ENCODE measurements around the gene DVL1. TPM values are rescaled to one million over a fixed set of nuclear protein-coding genes. Genes with fewer than 3 reads are reported as not detected.
A peak's percentile ranks its signal among the peaks of the same experiment; 100 is the strongest.

Gene DVL1
- total RNA-seq, result 10 to 100 TPM; 35.5 to 37.4 TPM

DNA sequence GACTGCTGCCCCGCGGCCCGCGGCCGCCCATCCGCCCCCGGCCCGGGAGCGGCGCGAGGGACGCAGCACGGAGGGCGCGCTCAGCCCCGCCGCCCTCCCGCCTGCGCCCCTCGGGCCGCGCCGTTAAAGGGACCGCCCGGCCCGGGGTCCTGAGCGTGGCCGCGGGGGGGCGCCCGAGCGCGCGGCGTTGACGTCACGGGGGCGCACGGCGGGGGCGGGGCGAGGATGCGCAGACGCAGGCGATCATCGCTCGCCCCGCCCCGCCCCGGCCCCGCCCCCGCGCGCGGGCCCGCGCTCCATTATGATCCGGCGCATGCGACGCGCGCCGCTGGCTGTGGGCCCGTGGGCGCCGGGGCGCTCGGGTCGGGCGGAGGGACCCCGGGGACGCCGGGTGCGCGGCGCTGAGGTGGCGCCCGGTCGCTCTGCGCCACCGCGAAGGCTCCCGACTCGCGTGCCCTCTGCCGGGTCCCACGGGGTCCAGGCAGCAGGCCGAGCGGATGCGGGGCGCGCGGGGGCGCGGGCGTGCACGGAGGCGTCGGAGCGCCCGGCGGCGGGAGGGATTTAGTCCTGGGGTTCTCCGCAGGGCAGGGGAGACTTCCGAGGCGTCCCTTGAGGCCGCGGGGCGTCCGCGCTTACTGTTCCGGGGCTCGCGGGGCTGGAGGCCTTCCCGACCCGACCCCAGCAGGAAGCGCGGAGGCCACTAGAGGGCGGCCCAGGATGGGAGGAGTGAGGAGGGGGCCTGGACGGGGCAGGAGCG is at the start of gene DVL1:
TSS of gene DVL1 (minus strand) at position 163 of the 757 bp plus-strand sequence. CDS start 353 bp downstream, outside the sequence.
- Mint-ChIP-seq H3K27ac (peak within 1 kb of the TSS; percentile 38), H3K4me1 (peaks cover 8% of the 10 kb centered on the region), H3K36me3 (no peaks in the 10 kb centered on the region), H3K27me3 (peaks cover 23% of the 10 kb centered on the region), H3K9me3 (no peaks in the 10 kb centered on the region), H3K4me3 (peak within 1 kb of the TSS; percentile 75)
- POLR2A ChIA-PET, result interaction anchor here (1.5 kb wide), 1 partner anchor 44 kb away, joined by 3 read pairs; no protein-coding TSS in a partner anchor
- ATAC-seq (ENCODE audit: low read depth) (peak; percentile 76), DNase-seq (peak; percentile 90)

GRCh38 chr1:1398677-1399186 is 49.5 kb upstream of the DVL1 start:
- ATAC-seq (ENCODE audit: low read depth), result peak; percentile 5
- DNase-seq, result no peak
- POLR2A ChIA-PET, result interaction anchor here (0.6 to 2.8 kb wide), 19 partner anchors 8 to 251 kb away, joined by 3 to 45 read pairs (median 4); partner anchors contain the start of genes ATAD3A, AURKAIP1 and MRPL20
- peaks cover 28% of the 10 kb centered on the region for H3K4me1 Mint-ChIP-seq
- H3K27me3 Mint-ChIP-seq, result no peaks in the 10 kb centered on the region
- H3K36me3 Mint-ChIP-seq, result peaks cover 21% of the 10 kb centered on the region
- peak overlapping the region; percentile 89 for H3K4me3 Mint-ChIP-seq
- no peaks in the 10 kb centered on the region for H3K9me3 Mint-ChIP-seq
- peak overlapping the region; percentile 80 for H3K27ac Mint-ChIP-seq

DNA sequence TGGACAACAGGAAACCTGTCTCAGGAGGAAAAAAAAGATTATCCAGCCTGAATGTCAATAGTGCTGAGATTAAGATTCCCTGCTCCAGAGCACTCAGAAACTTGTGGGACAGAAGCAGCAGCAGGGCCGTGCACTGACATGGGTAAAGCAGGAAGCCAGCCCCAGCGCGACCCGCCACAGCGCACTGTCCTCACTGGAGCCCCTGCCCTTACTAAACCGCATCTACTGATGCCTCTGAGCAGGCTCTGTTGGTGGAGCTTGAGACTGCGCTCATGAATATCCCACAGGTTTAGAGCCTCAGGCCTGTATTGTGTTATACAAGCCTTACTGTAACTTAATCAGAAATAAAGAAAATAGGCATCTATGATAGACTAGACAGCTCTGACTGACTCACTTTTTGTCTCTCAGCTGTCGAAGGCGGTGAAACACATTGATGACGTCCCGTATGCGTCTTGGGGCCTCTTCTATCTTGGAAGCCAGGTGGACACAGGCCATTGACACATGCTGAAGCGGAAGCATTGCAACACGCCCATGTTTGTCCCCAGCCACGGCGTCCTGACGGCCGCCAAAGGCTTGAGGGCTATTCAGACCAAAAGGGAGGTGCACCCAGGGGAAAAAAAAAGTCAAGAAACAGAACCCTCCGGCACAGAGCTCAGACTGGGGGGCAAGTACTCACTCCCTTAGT is 48.8 kb upstream of the DVL1 start:
- peak overlapping the region; percentile 80 for H3K27ac Mint-ChIP-seq
- POLR2A ChIA-PET, result interaction anchor here (1.3 to 2.3 kb wide), 4 partner anchors 8 to 26 kb away, joined by 3 to 23 read pairs (median 7); partner anchors contain the start of genes AURKAIP1 and MRPL20
- peaks cover 24% of the 10 kb centered on the region for H3K4me1 Mint-ChIP-seq
- ATAC-seq (ENCODE audit: low read depth) (no peak), DNase-seq (no peak)
- H3K9me3 Mint-ChIP-seq, result no peaks in the 10 kb centered on the region
- H3K36me3 Mint-ChIP-seq, result peaks cover 20% of the 10 kb centered on the region
- peak overlapping the region; percentile 89 for H3K4me3 Mint-ChIP-seq
- H3K27me3 Mint-ChIP-seq, result no peaks in the 10 kb centered on the region

- no peak for ATAC-seq (ENCODE audit: low read depth)
- H3K4me1 Mint-ChIP-seq, result peaks cover 16% of the 10 kb centered on the region
- no peak overlapping the region for H3K4me3 Mint-ChIP-seq
- H3K27ac Mint-ChIP-seq, result peak overlapping the region; percentile 6
- no peak for DNase-seq
- no peaks in the 10 kb centered on the region for H3K9me3 Mint-ChIP-seq
- POLR2A ChIA-PET, result no interaction called here
- H3K36me3 Mint-ChIP-seq, result peaks cover 32% of the 10 kb centered on the region
- no peaks in the 10 kb centered on the region for H3K27me3 Mint-ChIP-seq
These were observed 45.9 kb upstream of the DVL1 start for GRCh38 chr1:1395166-1395565.

GRCh38 chr1:1394116-1394515 is 44.9 kb upstream of the DVL1 start:
- Mint-ChIP-seq H3K9me3 (no peaks in the 10 kb centered on the region), H3K4me3 (no peak overlapping the region), H3K36me3 (peaks cover 39% of the 10 kb centered on the region), H3K4me1 (peaks cover 14% of the 10 kb centered on the region), H3K27ac (no peak overlapping the region), H3K27me3 (no peaks in the 10 kb centered on the region)
- ATAC-seq (ENCODE audit: low read depth), result no peak
- DNase-seq, result no peak
- POLR2A ChIA-PET, result no interaction called here

DNA sequence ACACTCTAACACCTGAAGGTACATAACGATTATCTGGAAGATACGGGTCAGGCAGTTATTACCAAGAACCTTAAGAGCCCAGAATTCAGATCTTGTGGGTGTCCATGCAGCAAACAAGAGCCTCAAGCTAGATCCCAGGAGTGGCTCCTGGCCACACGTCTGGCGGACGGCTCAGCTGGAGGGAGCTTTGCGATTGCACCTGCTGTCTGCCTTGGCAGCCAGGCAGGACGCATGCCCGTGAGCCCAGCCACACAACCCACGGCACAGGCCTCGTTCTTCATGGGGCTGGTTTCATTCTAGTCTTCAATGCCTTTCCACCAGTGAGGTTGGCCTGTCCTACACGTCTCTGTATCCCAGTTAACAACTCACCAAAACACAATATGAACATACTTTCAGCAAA is 44.2 kb upstream of the DVL1 start:
- H3K9me3 Mint-ChIP-seq, result no peaks in the 10 kb centered on the region
- POLR2A ChIA-PET, result no interaction called here

GRCh38 chr1:1393014-1393413 is 43.8 kb upstream of the DVL1 start:
- POLR2A ChIA-PET, result no interaction called here

More for the DNA sequence above, 44.2 kb upstream of the DVL1 start:
- no peak overlapping the region for H3K4me3 Mint-ChIP-seq
- H3K27me3 Mint-ChIP-seq, result no peaks in the 10 kb centered on the region
- H3K36me3 Mint-ChIP-seq, result peaks cover 39% of the 10 kb centered on the region
- ATAC-seq (ENCODE audit: low read depth) (no peak), DNase-seq (no peak)
- peaks cover 14% of the 10 kb centered on the region for H3K4me1 Mint-ChIP-seq
- H3K27ac Mint-ChIP-seq, result no peak overlapping the region

GRCh38 chr1:1391225-1391624 is 42.0 kb upstream of the DVL1 start:
- no peak for ATAC-seq (ENCODE audit: low read depth)
- no peak for DNase-seq
- H3K27me3 Mint-ChIP-seq, result no peaks in the 10 kb centered on the region
- peaks cover 6% of the 10 kb centered on the region for H3K4me1 Mint-ChIP-seq
- no peak overlapping the region for H3K4me3 Mint-ChIP-seq
- H3K27ac Mint-ChIP-seq, result no peak overlapping the region
- H3K9me3 Mint-ChIP-seq, result no peaks in the 10 kb centered on the region
- peaks cover 41% of the 10 kb centered on the region for H3K36me3 Mint-ChIP-seq
- POLR2A ChIA-PET, result interaction anchor here (0.8 kb wide), 1 partner anchor 8 kb away, joined by 3 read pairs; the partner anchor contains the start of gene CCNL2

More at GRCh38 chr1:1393014-1393413, 43.8 kb upstream of the DVL1 start:
- H3K4me3 Mint-ChIP-seq, result no peak overlapping the region
- H3K27me3 Mint-ChIP-seq, result no peaks in the 10 kb centered on the region
- H3K36me3 Mint-ChIP-seq, result peaks cover 36% of the 10 kb centered on the region
- no peak overlapping the region for H3K27ac Mint-ChIP-seq
- ATAC-seq (ENCODE audit: low read depth) (no peak), DNase-seq (no peak)
- H3K4me1 Mint-ChIP-seq, result peaks cover 10% of the 10 kb centered on the region
- no peaks in the 10 kb centered on the region for H3K9me3 Mint-ChIP-seq

DNA sequence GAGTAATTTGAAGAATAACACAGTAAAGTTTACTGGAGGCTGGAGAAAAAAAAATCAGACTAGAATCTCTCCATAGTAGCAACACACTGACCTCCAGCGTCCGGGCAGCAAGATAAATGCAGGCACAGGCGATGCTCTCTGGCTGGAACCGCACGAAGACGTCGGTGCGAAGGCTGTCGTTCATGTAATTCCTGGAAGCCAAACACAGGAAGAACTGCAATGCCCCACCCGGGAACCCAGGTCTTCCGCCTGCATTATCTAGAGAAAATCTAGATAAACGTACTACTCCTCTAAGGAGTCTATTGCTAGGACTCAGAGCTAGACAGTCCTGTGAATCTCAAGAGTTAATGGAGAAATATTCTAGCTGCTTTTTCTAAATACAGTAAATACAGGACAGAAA is 41.5 kb upstream of the DVL1 start:
- H3K4me3 Mint-ChIP-seq, result no peak overlapping the region
- POLR2A ChIA-PET, result interaction anchor here (0.8 kb wide), 1 partner anchor 8 kb away, joined by 3 read pairs; the partner anchor contains the start of gene CCNL2

DNA sequence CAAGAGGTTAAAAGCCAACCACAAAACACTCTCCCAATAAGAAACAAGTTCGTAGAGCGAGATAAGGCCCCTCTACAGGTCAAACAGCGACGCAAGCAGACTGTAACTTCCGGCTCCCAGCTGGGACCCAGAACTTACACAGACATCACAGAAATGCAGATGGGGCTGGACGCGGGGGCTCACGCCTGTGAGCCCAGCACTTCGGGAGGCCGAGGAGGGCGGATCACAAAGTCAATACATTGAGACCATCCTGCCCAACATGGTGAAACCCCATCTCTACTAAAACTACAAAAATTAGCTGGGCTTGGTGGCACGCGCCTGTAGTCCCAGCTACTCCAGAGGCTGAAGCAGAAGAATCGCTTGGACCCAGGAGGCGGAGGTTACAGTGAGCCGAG is 38.9 kb upstream of the DVL1 start:
- ATAC-seq (ENCODE audit: low read depth), result no peak
- DNase-seq, result no peak
- no peaks in the 10 kb centered on the region for H3K4me1 Mint-ChIP-seq
- peaks cover 30% of the 10 kb centered on the region for H3K36me3 Mint-ChIP-seq
- POLR2A ChIA-PET, result no interaction called here
- no peak overlapping the region for H3K4me3 Mint-ChIP-seq
- H3K27me3 Mint-ChIP-seq, result no peaks in the 10 kb centered on the region
- no peaks in the 10 kb centered on the region for H3K9me3 Mint-ChIP-seq
- no peak overlapping the region for H3K27ac Mint-ChIP-seq

More for the DNA sequence above, 41.5 kb upstream of the DVL1 start:
- Mint-ChIP-seq H3K9me3 (no peaks in the 10 kb centered on the region), H3K27me3 (no peaks in the 10 kb centered on the region), H3K36me3 (peaks cover 41% of the 10 kb centered on the region), H3K27ac (no peak overlapping the region), H3K4me1 (peaks cover 5% of the 10 kb centered on the region)
- DNase-seq (no peak), ATAC-seq (ENCODE audit: low read depth) (no peak)

DNA sequence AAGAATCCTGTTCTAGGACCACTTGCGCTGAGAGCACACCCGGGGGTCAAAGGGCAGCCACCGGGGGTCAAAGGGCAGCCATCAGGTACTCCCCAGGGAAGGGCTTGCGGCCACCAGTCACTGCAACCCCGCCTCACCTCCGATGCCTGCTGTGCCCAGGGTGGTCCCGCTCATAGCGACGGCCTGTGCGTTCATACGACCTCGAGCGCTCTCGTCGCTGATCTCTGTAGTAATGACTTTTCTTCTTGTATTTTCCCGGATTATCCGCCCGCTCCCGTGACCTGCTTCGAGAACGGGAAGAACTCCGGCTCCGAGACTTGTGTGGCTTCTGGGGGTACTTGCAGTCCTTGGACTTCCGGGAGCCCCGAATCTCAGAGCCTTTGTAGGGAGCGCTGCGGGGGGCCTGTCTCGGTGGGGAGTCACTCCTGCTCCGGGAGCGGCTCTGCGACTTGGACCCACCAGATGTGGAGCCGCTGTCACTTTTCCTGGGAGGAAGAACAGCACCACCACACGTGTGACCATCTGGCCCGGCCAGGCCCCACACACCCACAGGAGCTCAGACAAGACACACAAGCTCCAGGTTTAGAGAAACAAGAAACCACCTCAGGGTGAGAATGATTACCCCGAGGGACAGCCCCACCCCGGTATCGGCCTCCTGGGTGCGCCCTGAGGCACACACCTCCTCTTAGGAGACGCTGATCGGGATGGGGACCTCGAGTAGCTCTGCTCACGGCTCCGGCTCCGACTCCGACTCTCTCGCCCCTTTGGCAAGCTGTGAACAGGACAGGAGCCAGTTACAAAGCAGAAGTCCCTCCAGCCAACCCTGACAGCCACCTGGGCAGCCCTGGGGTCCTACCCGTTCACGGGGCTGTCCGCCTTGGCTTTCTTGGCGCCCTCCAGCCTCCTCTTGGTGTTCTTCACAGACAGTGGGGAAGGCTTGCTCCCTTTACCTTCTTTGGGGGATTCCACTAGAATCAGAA is 38.2 kb upstream of the DVL1 start:
- H3K36me3 Mint-ChIP-seq, result peaks cover 30% of the 10 kb centered on the region
- H3K27me3 Mint-ChIP-seq, result no peaks in the 10 kb centered on the region
- no peaks in the 10 kb centered on the region for H3K9me3 Mint-ChIP-seq
- ATAC-seq (ENCODE audit: low read depth) (no peak), DNase-seq (no peak)
- H3K4me3 Mint-ChIP-seq, result no peak overlapping the region
- POLR2A ChIA-PET, result interaction anchor here (1.4 kb wide), 1 partner anchor 12 kb away, joined by 6 read pairs; the partner anchor contains the start of gene CCNL2
- H3K27ac Mint-ChIP-seq, result no peak overlapping the region
- no peaks in the 10 kb centered on the region for H3K4me1 Mint-ChIP-seq

GRCh38 chr1:1385931-1386330 is 36.7 kb upstream of the DVL1 start:
- no peak overlapping the region for H3K27ac Mint-ChIP-seq
- POLR2A ChIA-PET, result no interaction called here
- no peaks in the 10 kb centered on the region for H3K9me3 Mint-ChIP-seq
- H3K27me3 Mint-ChIP-seq, result no peaks in the 10 kb centered on the region
- peaks cover 22% of the 10 kb centered on the region for H3K36me3 Mint-ChIP-seq
- DNase-seq (no peak), ATAC-seq (ENCODE audit: low read depth) (no peak)
- H3K4me1 Mint-ChIP-seq, result no peaks in the 10 kb centered on the region
- H3K4me3 Mint-ChIP-seq, result no peak overlapping the region
